ENCODE data around the gene RUBCN.

DNA sequence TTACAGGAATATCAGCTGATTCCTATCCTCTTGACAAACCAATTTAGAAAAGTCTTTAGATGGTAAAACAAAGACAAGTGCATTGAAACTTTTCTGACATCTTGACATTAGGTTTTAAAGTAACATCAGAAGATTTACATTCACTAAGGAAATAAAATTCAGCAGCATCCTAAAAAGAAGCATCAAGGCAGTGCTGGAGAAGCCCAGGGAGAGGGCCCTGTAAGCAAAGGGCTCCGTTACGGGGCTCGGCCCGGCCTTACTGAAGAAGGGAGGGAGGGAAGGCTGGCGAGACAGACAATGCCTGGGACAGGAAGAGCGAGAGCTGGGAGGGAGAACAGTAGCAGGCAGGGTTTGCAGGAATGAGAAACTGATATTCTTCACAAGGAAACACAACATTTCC is 39.3 kb downstream of the RUBCN start:
- TF ChIP-seq, protein P1, sequence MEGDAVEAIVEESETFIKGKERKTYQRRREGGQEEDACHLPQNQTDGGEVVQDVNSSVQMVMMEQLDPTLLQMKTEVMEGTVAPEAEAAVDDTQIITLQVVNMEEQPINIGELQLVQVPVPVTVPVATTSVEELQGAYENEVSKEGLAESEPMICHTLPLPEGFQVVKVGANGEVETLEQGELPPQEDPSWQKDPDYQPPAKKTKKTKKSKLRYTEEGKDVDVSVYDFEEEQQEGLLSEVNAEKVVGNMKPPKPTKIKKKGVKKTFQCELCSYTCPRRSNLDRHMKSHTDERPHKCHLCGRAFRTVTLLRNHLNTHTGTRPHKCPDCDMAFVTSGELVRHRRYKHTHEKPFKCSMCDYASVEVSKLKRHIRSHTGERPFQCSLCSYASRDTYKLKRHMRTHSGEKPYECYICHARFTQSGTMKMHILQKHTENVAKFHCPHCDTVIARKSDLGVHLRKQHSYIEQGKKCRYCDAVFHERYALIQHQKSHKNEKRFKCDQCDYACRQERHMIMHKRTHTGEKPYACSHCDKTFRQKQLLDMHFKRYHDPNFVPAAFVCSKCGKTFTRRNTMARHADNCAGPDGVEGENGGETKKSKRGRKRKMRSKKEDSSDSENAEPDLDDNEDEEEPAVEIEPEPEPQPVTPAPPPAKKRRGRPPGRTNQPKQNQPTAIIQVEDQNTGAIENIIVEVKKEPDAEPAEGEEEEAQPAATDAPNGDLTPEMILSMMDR (IDR thresholded peaks at IDR 0.05), result no peak
- no peak for TF ChIP-seq EP300 (IDR thresholded peaks at IDR 0.05)

Measured in gastroesophageal sphincter (tissue), 3 donors.